KMS-11 (cell line): ENCODE results near the gene PSRC1.

Experiments used
- H2AFZ ChIP-seq: fragments of 200-600 bp; sonication (generic); 2 replicates; pipeline ENCODE4 v1.6.1; 2016; ENCODE audit warnings: antibody characterized with exemption, mixed run types, low read depth
- H3K27ac ChIP-seq: fragments of 200-600 bp; sonication (generic); 2 replicates; pipeline ENCODE4 v1.6.1; 2016; ENCODE audit warnings: mild to moderate bottlenecking, mixed run types
- H3K27me3 ChIP-seq: fragments of 200-600 bp; sonication (generic); 2 replicates; pipeline ENCODE4 v1.6.1; 2017; ENCODE audit warnings: mild to moderate bottlenecking, low read depth, mixed run types, moderate library complexity; ENCODE audit not compliant: insufficient read depth
- H3K36me3 ChIP-seq: fragments of 200-600 bp; sonication (generic); 2 replicates; pipeline ENCODE4 v1.6.1; 2017; ENCODE audit warnings: mild to moderate bottlenecking, mixed run types; ENCODE audit not compliant: insufficient read depth
- H3K4me1 ChIP-seq: fragments of 200-600 bp; sonication (generic); 2 replicates; pipeline ENCODE4 v1.6.1; 2016; ENCODE audit warnings: mild to moderate bottlenecking, low read depth, mixed run types; ENCODE audit not compliant: poor library complexity, severe bottlenecking
- H3K4me2 ChIP-seq: fragments of 200-600 bp; sonication (generic); 2 replicates; pipeline ENCODE4 v1.7.0; 2016; ENCODE audit warnings: mild to moderate bottlenecking, mixed run types
- H3K4me3 ChIP-seq: fragments of 200-600 bp; sonication (generic); IDR thresholded peaks from 2 replicates; pipeline ENCODE4 v1.6.1; 2017; ENCODE audit warnings: low read depth, low read length, mixed read lengths; ENCODE audit not compliant: insufficient read depth
- H3K79me2 ChIP-seq: fragments of 200-600 bp; sonication (generic); 2 replicates; pipeline ENCODE4 v1.6.1; 2016; ENCODE audit warnings: low read depth, mixed run types; ENCODE audit not compliant: insufficient read depth
- H3K9ac ChIP-seq: fragments of 200-600 bp; sonication (generic); 2 replicates; pipeline ENCODE4 v1.6.1; 2016; ENCODE audit warnings: mild to moderate bottlenecking, mixed run types
- H4K20me1 ChIP-seq: fragments of 200-600 bp; sonication (generic); 2 replicates; pipeline ENCODE4 v1.6.1; 2016; ENCODE audit warnings: mild to moderate bottlenecking, mixed run types; ENCODE audit not compliant: insufficient read depth
- CTCF ChIP-seq: fragments of 200-600 bp; sonication (generic); conservative IDR thresholded peaks from 2 replicates; pipeline ENCODE4 v1.6.1; 2017; ENCODE audit warnings: low read depth, mild to moderate bottlenecking, antibody characterized with exemption, low read length, moderate library complexity, mixed read lengths

PSRC1 gene

GRCh38 chr1:109263234-109263596 lies 19.7 kb downstream of the PSRC1 start:
- Histone ChIP-seq H3K27me3 (no peaks in the 10 kb centered on the region), H3K36me3 (no peaks in the 10 kb centered on the region), H3K4me1 (no peaks in the 10 kb centered on the region), H3K9ac (no peak overlapping the region), H3K27ac (no peak overlapping the region), H3K4me2 (no peak overlapping the region), H3K4me3 (no peak overlapping the region), H3K79me2 (no peaks in the 10 kb centered on the region), H2AFZ (no peak overlapping the region), H4K20me1 (no peaks in the 10 kb centered on the region)
- no peak for TF ChIP-seq CTCF

GRCh38 chr1:109262231-109263055 lies 20.5 kb downstream of the PSRC1 start:
- no peak for TF ChIP-seq CTCF
- Histone ChIP-seq H4K20me1 (no peaks in the 10 kb centered on the region), H3K79me2 (no peaks in the 10 kb centered on the region), H3K4me3 (no peak overlapping the region), H3K36me3 (no peaks in the 10 kb centered on the region), H2AFZ (no peak overlapping the region), H3K27me3 (no peaks in the 10 kb centered on the region), H3K27ac (no peak overlapping the region), H3K9ac (no peak overlapping the region), H3K4me1 (no peaks in the 10 kb centered on the region), H3K4me2 (no peak overlapping the region)

- no peaks in the 10 kb centered on the region for H3K27me3 ChIP-seq
- H3K27ac ChIP-seq, result no peak overlapping the region
- H3K9ac ChIP-seq, result no peak overlapping the region
- H3K4me3 ChIP-seq, result no peak overlapping the region
- no peak overlapping the region for H3K4me2 ChIP-seq
- H2AFZ ChIP-seq, result no peak overlapping the region
- H4K20me1 ChIP-seq, result no peaks in the 10 kb centered on the region
- no peaks in the 10 kb centered on the region for H3K4me1 ChIP-seq
- no peak for TF ChIP-seq CTCF
- no peaks in the 10 kb centered on the region for H3K36me3 ChIP-seq
- no peaks in the 10 kb centered on the region for H3K79me2 ChIP-seq
Observed at GRCh38 chr1:109261578-109261977, 21.4 kb downstream of the PSRC1 start.

GRCh38 chr1:109261006-109261405 lies 21.9 kb downstream of the PSRC1 start:
- no peaks in the 10 kb centered on the region for H4K20me1 ChIP-seq
- H3K36me3 ChIP-seq, result no peaks in the 10 kb centered on the region
- no peak overlapping the region for H3K9ac ChIP-seq
- no peak overlapping the region for H3K4me3 ChIP-seq
- no peak overlapping the region for H3K27ac ChIP-seq
- no peaks in the 10 kb centered on the region for H3K79me2 ChIP-seq
- no peak overlapping the region for H2AFZ ChIP-seq
- H3K4me1 ChIP-seq, result no peaks in the 10 kb centered on the region
- no peaks in the 10 kb centered on the region for H3K27me3 ChIP-seq
- TF ChIP-seq CTCF, result no peak
- no peak overlapping the region for H3K4me2 ChIP-seq
